ENCODE results near the gene RAB9A.
A peak's percentile ranks its signal among the peaks of the same experiment; 100 is the strongest.
"Not testable (repeated sequence)": the region's sequence is repeated elsewhere in the genome, so short reads cannot be mapped to it uniquely, and the experiment has no call there.

RAB9A gene, protein sequence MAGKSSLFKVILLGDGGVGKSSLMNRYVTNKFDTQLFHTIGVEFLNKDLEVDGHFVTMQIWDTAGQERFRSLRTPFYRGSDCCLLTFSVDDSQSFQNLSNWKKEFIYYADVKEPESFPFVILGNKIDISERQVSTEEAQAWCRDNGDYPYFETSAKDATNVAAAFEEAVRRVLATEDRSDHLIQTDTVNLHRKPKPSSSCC

GRCh38 chrX:13688958-13689740 lies at the start of gene RAB9A:
Gene RAB9A (plus strand): TSS chrX:13689128. CDS start chrX:13708747, 19,619 bp downstream.
- DNase-seq = peak; percentile 84

DNA sequence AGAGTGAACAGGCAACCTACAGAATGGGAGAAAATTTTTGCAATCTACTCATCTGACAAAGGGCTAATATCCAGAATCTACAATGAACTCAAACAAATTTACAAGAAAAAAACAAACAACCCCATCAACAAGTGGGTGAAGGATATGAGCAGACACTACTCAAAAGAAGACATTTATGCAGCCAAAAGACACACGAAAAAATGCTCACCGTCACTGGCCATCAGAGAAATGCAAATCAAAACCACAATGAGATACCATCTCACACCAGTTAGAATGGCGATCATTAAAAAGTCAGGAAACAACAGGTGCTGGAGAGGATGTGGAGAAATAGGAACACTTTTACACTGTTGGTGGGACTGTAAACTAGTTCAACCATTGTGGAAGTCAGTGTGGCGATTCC lies 47.2 kb upstream of the RAB9A start:
- not testable (repeated sequence) for DNase-seq

GRCh38 chrX:13645464-13646153 lies 43.3 kb upstream of the RAB9A start:
- DNase-seq = no peak

DNA sequence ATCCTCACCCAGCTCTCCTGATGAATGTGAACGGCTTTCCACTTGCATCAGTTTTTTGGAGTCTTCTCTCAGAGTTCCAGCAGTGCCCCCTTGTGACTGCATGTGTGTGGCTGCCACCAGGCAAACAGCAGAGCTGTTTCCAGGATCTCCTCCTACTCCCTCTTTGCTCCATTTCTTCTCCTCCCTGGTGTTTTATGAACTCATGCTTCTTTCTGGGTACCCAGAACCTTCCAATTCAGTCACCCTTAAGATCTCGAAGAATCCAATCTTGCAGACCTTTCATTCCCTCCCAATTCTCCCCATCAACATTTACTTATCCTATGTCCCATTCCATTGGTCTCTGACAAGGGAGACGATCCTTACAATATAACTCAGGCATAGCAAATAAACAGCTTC lies 42.8 kb upstream of the RAB9A start:
- no peak for DNase-seq

- peak; percentile 63 for DNase-seq
Observed at GRCh38 chrX:13647709-13648212, 41.2 kb upstream of the RAB9A start.

DNA sequence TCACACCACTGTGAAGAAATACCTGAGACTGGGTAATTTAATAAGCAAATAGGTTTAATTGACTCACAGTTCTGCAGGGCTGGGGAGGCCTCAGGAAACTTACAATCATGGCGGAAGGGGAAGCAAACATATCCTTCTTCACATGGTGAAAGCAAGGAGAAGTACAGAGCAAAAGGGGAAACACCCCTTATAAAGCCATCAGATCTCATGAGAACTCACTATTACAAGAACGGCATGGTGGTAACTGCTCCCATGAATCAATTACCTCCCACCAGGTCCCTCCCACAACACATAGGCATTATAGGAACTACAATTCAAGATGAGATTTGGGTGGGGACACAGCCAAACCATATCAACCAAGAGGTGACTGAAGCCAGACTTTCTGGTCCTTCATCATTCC lies 40.6 kb upstream of the RAB9A start:
- not testable (repeated sequence) for DNase-seq

- no peak for DNase-seq
Observed at GRCh38 chrX:13649838-13650237, 39.1 kb upstream of the RAB9A start.

- DNase-seq = no peak
Observed at GRCh38 chrX:13650318-13650717, 38.6 kb upstream of the RAB9A start.

- no peak for DNase-seq
Observed at GRCh38 chrX:13651150-13651549, 37.8 kb upstream of the RAB9A start.

DNA sequence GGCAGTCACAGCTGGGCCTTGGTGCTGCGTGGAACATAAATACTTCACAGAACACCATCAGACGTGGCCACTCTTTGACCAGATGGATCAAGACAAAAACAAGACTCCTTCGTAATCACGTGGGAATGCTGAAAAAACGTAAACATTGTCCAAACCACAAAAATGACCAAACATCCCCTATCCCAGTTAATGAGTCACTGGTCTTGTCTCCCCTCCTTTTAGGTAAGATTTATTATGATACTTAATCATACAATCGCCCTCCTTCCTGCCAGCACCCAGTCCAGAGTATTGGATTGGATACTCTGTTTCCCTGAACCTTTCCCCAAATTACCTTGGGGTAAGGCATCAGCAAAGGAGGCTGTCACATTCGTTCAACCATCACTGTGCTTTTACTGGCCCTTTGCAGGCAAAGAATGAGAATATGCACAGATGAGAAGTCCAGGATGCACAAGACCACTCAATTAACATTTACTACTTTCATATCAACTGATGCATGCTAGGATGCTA lies 36.6 kb upstream of the RAB9A start:
- DNase-seq = no peak

DNA sequence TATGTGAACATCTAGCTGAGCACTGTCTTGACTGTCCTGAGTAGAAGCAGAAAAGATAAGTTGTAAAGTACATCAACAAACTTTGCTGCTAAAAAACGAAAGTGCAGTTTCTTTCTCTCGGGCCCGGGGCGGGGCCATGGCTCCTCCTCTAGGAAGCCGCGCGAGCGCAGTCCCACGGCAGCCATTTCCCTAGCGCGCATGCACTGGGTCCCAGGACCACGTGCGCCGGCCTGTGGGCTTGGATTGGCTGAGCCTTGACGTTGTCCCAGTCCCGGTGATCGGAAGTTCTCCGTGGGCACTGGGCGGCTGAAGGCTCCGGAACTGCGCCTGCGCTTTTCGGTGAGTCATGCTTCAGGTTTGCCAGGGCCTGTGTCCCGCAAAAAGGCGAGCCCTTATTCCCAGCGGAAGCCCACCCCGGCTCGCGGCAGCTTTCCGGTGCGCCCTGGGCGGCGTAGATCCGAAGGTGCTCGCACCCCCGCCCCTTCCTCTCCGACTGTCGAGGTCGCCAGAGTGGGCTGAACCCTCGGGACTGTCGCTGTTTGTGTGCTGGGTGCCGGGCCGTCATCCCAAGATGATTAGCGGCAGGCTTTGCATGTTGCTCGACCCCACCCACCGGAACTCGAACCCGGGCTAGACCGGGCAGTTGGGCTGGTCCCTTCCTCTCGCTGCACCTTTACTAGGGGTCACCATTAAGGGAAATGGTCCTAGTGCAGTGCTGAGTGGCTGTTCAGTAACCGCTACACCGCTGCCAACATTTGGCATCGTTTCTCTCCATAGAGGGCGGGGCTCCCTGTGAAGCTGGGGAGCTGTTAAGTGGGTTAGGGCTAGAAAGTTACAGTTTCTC lies 35.9 kb upstream of the RAB9A start, which contains the start of gene TCEANC:
TSS of gene TCEANC (plus strand) at position 292 of the 844 bp plus-strand sequence. CDS start 9,368 bp downstream, outside the sequence.
- peak; percentile 95 for DNase-seq

- no peak for DNase-seq
Observed at GRCh38 chrX:13654116-13654515, 34.8 kb upstream of the RAB9A start.

- no peak for DNase-seq
Observed at GRCh38 chrX:13655674-13656073, 33.3 kb upstream of the RAB9A start.

DNA sequence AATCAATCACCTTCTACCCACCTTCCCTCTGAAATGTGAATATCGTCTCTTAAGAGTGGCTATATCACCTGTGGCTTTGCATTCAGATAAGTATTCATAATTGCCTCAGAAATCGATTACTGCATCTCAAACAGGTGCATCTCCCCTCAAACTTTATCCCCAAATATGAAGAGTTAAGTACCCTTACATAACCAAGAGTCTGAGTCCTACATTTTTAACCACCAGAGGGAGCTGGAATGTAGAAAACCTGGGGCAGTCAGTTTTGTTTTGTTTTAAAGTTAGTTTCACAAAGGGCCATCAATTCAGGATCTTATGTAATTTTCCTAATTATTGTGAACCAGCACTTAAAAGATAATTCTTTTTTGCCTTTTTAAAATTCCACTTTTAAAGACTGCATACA lies 30.3 kb upstream of the RAB9A start:
- no peak for DNase-seq

GRCh38 chrX:13659063-13659462 lies 29.9 kb upstream of the RAB9A start:
- no peak for DNase-seq

DNA sequence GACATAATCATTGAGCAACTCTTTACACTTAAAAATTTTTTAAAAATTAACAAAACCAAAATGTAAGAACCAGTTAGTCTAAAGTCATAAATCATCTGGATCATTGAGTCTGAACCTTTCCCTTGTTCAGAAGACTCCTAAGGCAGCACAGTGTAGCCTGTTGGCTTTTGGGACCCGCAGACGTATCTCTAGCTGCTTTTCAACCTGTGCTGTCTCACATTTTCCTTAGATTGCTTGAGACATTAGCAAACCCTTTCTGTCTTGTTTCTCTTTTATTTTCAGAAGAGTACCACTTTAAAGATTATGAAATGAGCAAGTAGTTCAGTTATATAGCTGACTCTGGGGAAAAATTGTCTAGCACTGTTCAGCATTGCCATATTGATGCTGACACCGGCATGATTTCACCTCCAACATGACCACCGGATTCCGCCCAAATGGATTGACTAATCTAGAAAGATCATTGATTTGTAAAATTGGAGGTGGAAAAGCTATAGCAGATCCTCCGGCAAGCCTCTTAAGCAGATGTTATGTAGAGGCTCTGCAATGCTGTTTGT lies 27.1 kb upstream of the RAB9A start:
- no peak for DNase-seq

- no peak for DNase-seq
Observed at GRCh38 chrX:13662355-13662791, 26.6 kb upstream of the RAB9A start.

- no peak for DNase-seq
Observed at GRCh38 chrX:13664020-13664419, 24.9 kb upstream of the RAB9A start.

GRCh38 chrX:13666836-13667235 lies 22.1 kb upstream of the RAB9A start:
- DNase-seq = no peak

GRCh38 chrX:13667919-13668318 lies 21.0 kb upstream of the RAB9A start:
- no peak for DNase-seq

- no peak for DNase-seq
Observed at GRCh38 chrX:13669246-13669737, 19.6 kb upstream of the RAB9A start.

DNA sequence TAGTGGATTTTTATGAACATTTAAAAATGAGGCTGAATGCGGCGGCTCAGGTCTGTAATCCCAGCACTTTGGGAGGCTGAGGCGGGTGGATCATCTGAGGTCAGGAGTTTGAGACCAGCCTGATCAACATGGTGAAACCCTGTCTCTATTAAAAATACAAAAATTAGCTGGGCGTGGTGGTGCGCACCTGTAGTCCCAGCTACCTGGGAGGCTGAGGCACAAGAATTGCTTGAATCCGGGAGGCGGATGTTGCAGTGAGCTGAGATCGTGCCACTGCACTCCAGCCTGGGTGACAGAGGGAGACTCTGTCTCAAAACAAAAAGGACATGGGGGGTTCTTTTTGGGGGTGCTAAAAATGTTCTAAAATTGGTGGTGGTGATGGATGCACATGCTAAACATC lies 19.2 kb upstream of the RAB9A start:
- not testable (repeated sequence) for DNase-seq
